Measurements from ENCODE around the gene LDB1. TPM values are rescaled to one million over a fixed set of nuclear protein-coding genes. Genes with fewer than 3 reads are reported as not detected.

LDB1 gene
- total and polyA plus RNA-seq, 2 of the 13 experiments (the other 11 are each of a cell fraction or from before 2014, with no cell fraction given): 17.2 to 45.5 TPM

DNA sequence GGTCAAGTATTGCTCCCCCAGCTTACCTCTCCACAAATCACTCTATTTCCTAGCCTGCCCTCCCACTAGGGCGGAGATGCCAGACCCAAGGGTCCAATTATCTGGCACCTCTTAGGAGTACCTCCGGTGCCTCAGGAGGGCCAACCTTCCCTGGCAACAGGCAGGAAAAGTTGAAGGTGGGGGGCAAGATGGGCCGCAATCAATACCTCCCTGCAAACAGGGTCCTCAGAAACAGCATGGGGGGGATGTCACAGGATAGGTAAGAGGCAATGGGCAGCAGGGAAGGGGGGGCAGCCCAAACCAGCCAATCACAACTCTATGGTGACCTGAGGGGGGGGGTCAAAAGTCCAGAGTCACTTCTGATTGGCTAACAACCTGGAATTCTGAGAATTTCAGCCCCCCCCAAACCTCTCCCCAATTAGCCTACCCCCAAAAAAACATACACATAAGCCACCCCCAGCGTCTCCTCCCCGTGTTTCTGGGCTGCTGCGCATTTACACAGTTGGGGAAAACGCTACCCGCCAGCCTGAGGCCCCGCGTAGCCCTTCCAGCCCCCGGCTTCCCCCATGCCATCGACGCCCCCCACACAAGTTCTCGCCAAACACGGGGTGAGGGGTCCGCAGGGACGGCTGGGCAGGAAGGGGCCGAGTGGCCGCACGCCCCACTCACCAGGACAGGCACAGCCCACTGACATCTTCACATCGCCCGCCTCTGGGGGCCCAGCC lies 589 bp downstream of the LDB1 start (continued):
- no peak for TF ChIP-seq NFIC (IDR thresholded peaks at IDR 0.05; ENCODE audit: low read length)
- no peak for TF ChIP-seq ZNF720 (CRISPR knock-in tag; IDR thresholded peaks at IDR 0.05)
- TF ChIP-seq, protein P1, sequence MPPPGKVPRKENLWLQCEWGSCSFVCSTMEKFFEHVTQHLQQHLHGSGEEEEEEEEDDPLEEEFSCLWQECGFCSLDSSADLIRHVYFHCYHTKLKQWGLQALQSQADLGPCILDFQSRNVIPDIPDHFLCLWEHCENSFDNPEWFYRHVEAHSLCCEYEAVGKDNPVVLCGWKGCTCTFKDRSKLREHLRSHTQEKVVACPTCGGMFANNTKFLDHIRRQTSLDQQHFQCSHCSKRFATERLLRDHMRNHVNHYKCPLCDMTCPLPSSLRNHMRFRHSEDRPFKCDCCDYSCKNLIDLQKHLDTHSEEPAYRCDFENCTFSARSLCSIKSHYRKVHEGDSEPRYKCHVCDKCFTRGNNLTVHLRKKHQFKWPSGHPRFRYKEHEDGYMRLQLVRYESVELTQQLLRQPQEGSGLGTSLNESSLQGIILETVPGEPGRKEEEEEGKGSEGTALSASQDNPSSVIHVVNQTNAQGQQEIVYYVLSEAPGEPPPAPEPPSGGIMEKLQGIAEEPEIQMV (CRISPR knock-in tag; IDR thresholded peaks at IDR 0.05; ENCODE audit: low read depth): 0 out of 2 replicates have a peak, but pooled peaks have one; percentile 5
- TF ChIP-seq LCORL (IDR thresholded peaks at IDR 0.05): no peak
- TF ChIP-seq LCORL (CRISPR knock-in tag; IDR thresholded peaks at IDR 0.05): peak; percentile 65
- TF ChIP-seq GABPA (IDR thresholded peaks at IDR 0.05; ENCODE audit: low read depth, low read length): no peak
- TF ChIP-seq GABPA (CRISPR knock-in tag; IDR thresholded peaks at IDR 0.05; ENCODE audit: low read depth): no peak
- peak; percentile 80 for TF ChIP-seq NFYB (CRISPR knock-in tag; IDR thresholded peaks at IDR 0.05)
- TF ChIP-seq MEIS1 (CRISPR knock-in tag; IDR thresholded peaks at IDR 0.05; ENCODE audit: borderline replicate concordance): 0 out of 2 replicates have a peak, but pooled peaks have one; percentile 24
- TF ChIP-seq ISL2 (CRISPR knock-in tag; IDR thresholded peaks at IDR 0.05): no peak
- TF ChIP-seq ZSCAN25 (CRISPR knock-in tag; IDR thresholded peaks at IDR 0.05): no peak
- TF ChIP-seq TCF7 (IDR thresholded peaks at IDR 0.05; ENCODE audit: low read depth): no peak
- TF ChIP-seq ZBTB7A (CRISPR knock-in tag; IDR thresholded peaks at IDR 0.05): 0 out of 2 replicates have a peak, but pooled peaks have one; percentile 14

DNA sequence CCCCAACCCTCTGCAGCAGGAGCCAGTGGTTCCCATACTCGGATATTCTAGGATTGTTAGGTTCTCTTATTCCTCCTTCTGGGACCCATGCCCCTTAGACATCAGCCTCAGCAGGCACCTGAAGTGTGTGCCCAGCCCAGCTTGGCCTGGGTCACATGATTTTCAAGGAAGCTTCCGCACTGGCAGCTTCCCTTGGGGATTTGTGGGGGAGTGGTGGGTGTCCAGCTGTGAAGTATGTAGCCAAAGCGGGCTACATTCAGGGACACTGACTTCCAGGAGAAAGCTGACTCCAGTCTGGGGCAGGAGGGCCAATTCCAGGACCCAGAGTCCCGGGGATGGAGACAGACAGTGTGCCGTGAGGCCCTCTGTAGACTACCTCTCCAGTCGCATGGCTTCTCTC lies 1.3 kb downstream of the LDB1 start:
- ATAC-seq (no peak), FAIRE-seq (no peak), DNase-seq (ENCODE audit: low spot score) (no peak)
- H3K4me2 ChIP-seq (ENCODE audit: low read depth, low read length): peak overlapping the region; percentile 96
- no peak overlapping the region for H2AFZ ChIP-seq (ENCODE audit: low read length)
- 80% methylated on average over 2 of the region's 6 CpGs for WGBS (ENCODE audit: low lambda C conversion rate)
- peaks cover 0 to 7% of the 10 kb centered on the region in 2 experiments; a peak in 2 of 5 replicates for H3K27me3 ChIP-seq (ENCODE audit: control insufficient read depth in 1 of 2, insufficient read depth in 2 of 2, low read length in 2 of 2)
- CTCF ChIA-PET (ENCODE audit: low intra/inter-chr PET ratio, low total read pairs): no interaction called here
- intact Hi-C loops (cut with micrococcal nuclease; ENCODE audit: unreplicated experiment): loop anchor here (5.0 kb wide), 1 partner anchor 52 kb away; the partner anchor contains the start of gene HPS6
- peak overlapping the region; percentile 51; the same call in 1 of the 2 replicates for H3K9ac ChIP-seq (ENCODE audit: insufficient read depth, low read depth, low read length)
- TF ChIP-seq SAP130 (CRISPR knock-in tag; IDR thresholded peaks at IDR 0.05; ENCODE audit: low read depth): 0 out of 2 replicates have a peak, but pooled peaks have one; percentile 6
- TF ChIP-seq, protein P2, sequence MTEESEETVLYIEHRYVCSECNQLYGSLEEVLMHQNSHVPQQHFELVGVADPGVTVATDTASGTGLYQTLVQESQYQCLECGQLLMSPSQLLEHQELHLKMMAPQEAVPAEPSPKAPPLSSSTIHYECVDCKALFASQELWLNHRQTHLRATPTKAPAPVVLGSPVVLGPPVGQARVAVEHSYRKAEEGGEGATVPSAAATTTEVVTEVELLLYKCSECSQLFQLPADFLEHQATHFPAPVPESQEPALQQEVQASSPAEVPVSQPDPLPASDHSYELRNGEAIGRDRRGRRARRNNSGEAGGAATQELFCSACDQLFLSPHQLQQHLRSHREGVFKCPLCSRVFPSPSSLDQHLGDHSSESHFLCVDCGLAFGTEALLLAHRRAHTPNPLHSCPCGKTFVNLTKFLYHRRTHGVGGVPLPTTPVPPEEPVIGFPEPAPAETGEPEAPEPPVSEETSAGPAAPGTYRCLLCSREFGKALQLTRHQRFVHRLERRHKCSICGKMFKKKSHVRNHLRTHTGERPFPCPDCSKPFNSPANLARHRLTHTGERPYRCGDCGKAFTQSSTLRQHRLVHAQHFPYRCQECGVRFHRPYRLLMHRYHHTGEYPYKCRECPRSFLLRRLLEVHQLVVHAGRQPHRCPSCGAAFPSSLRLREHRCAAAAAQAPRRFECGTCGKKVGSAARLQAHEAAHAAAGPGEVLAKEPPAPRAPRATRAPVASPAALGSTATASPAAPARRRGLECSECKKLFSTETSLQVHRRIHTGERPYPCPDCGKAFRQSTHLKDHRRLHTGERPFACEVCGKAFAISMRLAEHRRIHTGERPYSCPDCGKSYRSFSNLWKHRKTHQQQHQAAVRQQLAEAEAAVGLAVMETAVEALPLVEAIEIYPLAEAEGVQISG (CRISPR knock-in tag; IDR thresholded peaks at IDR 0.05): no peak
- no peak overlapping the region for H3K27ac ChIP-seq (ENCODE audit: extremely low read length, insufficient read depth, low read length)
- peak overlapping the region in 1 of 3 experiments; percentile 84; a peak in 3 of 6 replicates for H3K4me3 ChIP-seq (replicated peaks in 1 of 3; ENCODE audit: insufficient read depth in 1 of 3, low read depth in 2 of 3, low read length in 3 of 3)
- peaks cover 69% of the 10 kb centered on the region for H3K4me1 ChIP-seq (ENCODE audit: insufficient read depth, low read length)
- no peaks in the 10 kb centered on the region for H3K9me3 ChIP-seq (ENCODE audit: low read length)
- in situ Hi-C loops (cut with HindIII; ENCODE audit: extremely low pct_ligation_motif_present, low pct_unique_long_range_greater_than_20kb): no loop called here
- no peaks in the 10 kb centered on the region for H3K36me3 ChIP-seq (replicated peaks in 1 of 2; ENCODE audit: control insufficient read depth in 1 of 2, insufficient read depth in 2 of 2, low read length in 2 of 2)
- peaks cover 5% of the 10 kb centered on the region for H3K79me2 ChIP-seq (ENCODE audit: insufficient read depth, low read length)
- POLR2A ChIA-PET: interaction anchor here (0.7 to 1.4 kb wide), 5 partner anchors 9 to 63 kb away, joined by 3 to 5 read pairs (median 3); partner anchors contain the start of genes ARMH3 and NOLC1
- BruUV-seq (replicated peaks): TSS peak; percentile 35
- no peaks in the 10 kb centered on the region for H4K20me1 ChIP-seq (ENCODE audit: insufficient read depth, low read length)
